LoVo (cell line): ENCODE results near the gene IBA57.

ENCODE experiments used
- DNase-seq: peaks from one replicate; pipeline ENCODE4 v3.0.0-alpha.2; 2016; ENCODE audit warnings: low spot score

Gene IBA57

GRCh38 chr1:228144993-228145343, 20.6 kb upstream of the IBA57 start:
- DNase-seq = no peak

- no peak for DNase-seq
These were observed 19.9 kb upstream of the IBA57 start for GRCh38 chr1:228145463-228146416.

GRCh38 chr1:228146417-228147150, 19.0 kb upstream of the IBA57 start:
- DNase-seq = no peak

- no peak for DNase-seq
These were observed 18.4 kb upstream of the IBA57 start for GRCh38 chr1:228147151-228147693.

- no peak for DNase-seq
These were observed 17.8 kb upstream of the IBA57 start for GRCh38 chr1:228147768-228148167.

- DNase-seq = no peak
These were observed 17.3 kb upstream of the IBA57 start for GRCh38 chr1:228148196-228148861.

- no peak for DNase-seq
These were observed 16.6 kb upstream of the IBA57 start for GRCh38 chr1:228148935-228149405.

GRCh38 chr1:228149406-228150119, 16.0 kb upstream of the IBA57 start, which contains the start of gene GJC2:
TSS of gene GJC2 (plus strand) at chr1:228149930. CDS start at chr1:228157759, 7,829 bp downstream.
- no peak for DNase-seq

- DNase-seq = no peak
These were observed 15.5 kb upstream of the IBA57 start for GRCh38 chr1:228150120-228150460.

GRCh38 chr1:228150461-228151179, 15.0 kb upstream of the IBA57 start:
- DNase-seq = no peak

- DNase-seq = no peak
These were observed 14.3 kb upstream of the IBA57 start for GRCh38 chr1:228151180-228151925.

- no peak for DNase-seq
These were observed 13.3 kb upstream of the IBA57 start for GRCh38 chr1:228152097-228152917.

- no peak for DNase-seq
These were observed 12.7 kb upstream of the IBA57 start for GRCh38 chr1:228152918-228153258.

GRCh38 chr1:228154021-228154669, 11.5 kb upstream of the IBA57 start:
- DNase-seq = no peak

GRCh38 chr1:228154670-228155571, 10.7 kb upstream of the IBA57 start:
- DNase-seq = no peak

GRCh38 chr1:228155596-228156514, 9.7 kb upstream of the IBA57 start:
- no peak for DNase-seq

GRCh38 chr1:228156515-228156881, 9.1 kb upstream of the IBA57 start:
- DNase-seq = no peak
